Panc1 (cell line): ENCODE measurements around the gene KCNMA1.

ENCODE experiments used
- CTCF ChIP-seq: fragments of 450-650 bp; IDR thresholded peaks from 2 replicates; pipeline ENCODE4 v1.5.1; 2017; ENCODE audit warnings: mild to moderate bottlenecking
- POLR2AphosphoS5 ChIP-seq: IDR thresholded peaks from 2 replicates; pipeline ENCODE4 v1.6.1; 2012; ENCODE audit warnings: mild to moderate bottlenecking, low read depth, low read length, moderate library complexity
- SIN3A ChIP-seq: IDR thresholded peaks from 2 replicates; pipeline ENCODE4 v1.6.1; 2012; ENCODE audit warnings: low read depth, mild to moderate bottlenecking, low read length, moderate library complexity, borderline replicate concordance; ENCODE audit not compliant: insufficient read depth

- TF ChIP-seq POLR2AphosphoS5 (no peak), CTCF (no peak), SIN3A (no peak)
Measured at GRCh38 chr10:77036276-77036675, 601.3 kb downstream of the KCNMA1 start.
